Measurements from ENCODE around the gene MARCHF9. TPM values are rescaled to one million over a fixed set of nuclear protein-coding genes. Genes with fewer than 3 reads are reported as not detected.
A peak's percentile ranks its signal among the peaks of the same experiment; 100 is the strongest.

Gene MARCHF9
- total RNA-seq, 1 donor from 2014 or later: 13.8 TPM

GRCh38 chr12:57753756-57754337, 1.1 kb upstream of the MARCHF9 start:
- DNase-seq: no peak
- peaks cover 37% of the 10 kb centered on the region for H3K36me3 ChIP-seq
- intact Hi-C loops (cut with micrococcal nuclease): no loop called here
- TF ChIP-seq, protein P1, sequence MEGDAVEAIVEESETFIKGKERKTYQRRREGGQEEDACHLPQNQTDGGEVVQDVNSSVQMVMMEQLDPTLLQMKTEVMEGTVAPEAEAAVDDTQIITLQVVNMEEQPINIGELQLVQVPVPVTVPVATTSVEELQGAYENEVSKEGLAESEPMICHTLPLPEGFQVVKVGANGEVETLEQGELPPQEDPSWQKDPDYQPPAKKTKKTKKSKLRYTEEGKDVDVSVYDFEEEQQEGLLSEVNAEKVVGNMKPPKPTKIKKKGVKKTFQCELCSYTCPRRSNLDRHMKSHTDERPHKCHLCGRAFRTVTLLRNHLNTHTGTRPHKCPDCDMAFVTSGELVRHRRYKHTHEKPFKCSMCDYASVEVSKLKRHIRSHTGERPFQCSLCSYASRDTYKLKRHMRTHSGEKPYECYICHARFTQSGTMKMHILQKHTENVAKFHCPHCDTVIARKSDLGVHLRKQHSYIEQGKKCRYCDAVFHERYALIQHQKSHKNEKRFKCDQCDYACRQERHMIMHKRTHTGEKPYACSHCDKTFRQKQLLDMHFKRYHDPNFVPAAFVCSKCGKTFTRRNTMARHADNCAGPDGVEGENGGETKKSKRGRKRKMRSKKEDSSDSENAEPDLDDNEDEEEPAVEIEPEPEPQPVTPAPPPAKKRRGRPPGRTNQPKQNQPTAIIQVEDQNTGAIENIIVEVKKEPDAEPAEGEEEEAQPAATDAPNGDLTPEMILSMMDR (IDR thresholded peaks at IDR 0.05; ENCODE audit: borderline replicate concordance): no peak
- H3K4me1 ChIP-seq: peaks cover 53% of the 10 kb centered on the region
- H3K4me3 ChIP-seq: no peak overlapping the region
- H3K27ac ChIP-seq (replicated peaks): peak overlapping the region; percentile 22
- H3K27me3 ChIP-seq (ENCODE audit: low read depth): no peaks in the 10 kb centered on the region
- H3K9me3 ChIP-seq (replicated peaks): no peaks in the 10 kb centered on the region

GRCh38 chr12:57755194-57755453, 221 bp downstream of the MARCHF9 start:
- TF ChIP-seq, protein P1 (IDR thresholded peaks at IDR 0.05; ENCODE audit: borderline replicate concordance): no peak
- DNase-seq: no peak
- Histone ChIP-seq H3K27me3 (ENCODE audit: low read depth) (no peaks in the 10 kb centered on the region), H3K9me3 (replicated peaks) (no peaks in the 10 kb centered on the region), H3K36me3 (peaks cover 29% of the 10 kb centered on the region), H3K27ac (replicated peaks) (peak overlapping the region; percentile 71), H3K4me1 (peaks cover 53% of the 10 kb centered on the region), H3K4me3 (peak overlapping the region; percentile 82)
- intact Hi-C loops (cut with micrococcal nuclease): no loop called here

DNA sequence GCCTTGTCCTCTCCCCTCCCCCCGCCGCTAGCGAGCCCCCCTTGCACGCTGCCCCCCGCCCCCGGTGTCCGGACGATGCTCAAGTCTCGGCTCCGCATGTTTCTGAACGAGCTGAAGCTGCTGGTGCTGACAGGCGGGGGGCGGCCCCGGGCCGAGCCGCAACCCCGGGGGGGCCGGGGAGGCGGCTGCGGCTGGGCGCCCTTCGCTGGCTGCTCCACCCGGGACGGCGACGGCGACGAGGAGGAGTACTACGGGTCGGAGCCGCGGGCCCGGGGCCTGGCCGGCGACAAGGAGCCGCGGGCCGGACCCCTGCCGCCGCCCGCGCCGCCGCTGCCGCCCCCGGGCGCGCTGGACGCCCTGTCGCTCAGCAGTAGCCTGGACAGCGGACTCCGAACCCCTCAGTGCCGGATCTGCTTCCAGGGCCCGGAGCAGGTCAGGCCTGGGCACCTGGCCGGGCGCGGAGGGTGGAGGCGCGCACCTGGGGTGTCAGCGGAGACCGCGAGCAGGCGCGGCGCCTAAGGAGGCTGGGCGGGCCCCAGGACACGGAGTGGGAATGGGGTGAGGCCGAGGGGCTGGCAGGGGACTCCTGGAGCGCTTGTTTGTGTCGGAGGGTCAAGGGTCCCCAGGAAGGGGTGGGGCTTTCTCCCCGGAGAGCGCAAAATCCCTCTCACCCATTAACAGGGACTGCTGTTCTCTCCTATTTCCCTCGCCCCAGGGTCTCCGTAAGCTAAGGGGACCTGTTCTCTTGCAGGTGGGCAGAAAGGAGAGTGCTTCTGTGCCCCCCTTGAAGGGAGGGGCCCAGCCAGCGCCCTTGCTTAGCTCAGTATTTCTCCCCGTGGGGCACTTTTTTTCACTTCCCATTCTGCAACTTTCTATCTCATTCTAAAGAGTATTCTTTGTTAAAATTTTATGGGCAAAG, 810 bp downstream of the MARCHF9 start:
- peak overlapping the region; percentile 82 for H3K4me3 ChIP-seq
- peaks cover 23% of the 10 kb centered on the region for H3K36me3 ChIP-seq
- H3K9me3 ChIP-seq (replicated peaks): no peaks in the 10 kb centered on the region
- H3K27me3 ChIP-seq (ENCODE audit: low read depth): no peaks in the 10 kb centered on the region
- DNase-seq: peak; percentile 28
- TF ChIP-seq, protein P1 (IDR thresholded peaks at IDR 0.05; ENCODE audit: borderline replicate concordance): no peak
- intact Hi-C loops (cut with micrococcal nuclease): no loop called here
- H3K4me1 ChIP-seq: peaks cover 50% of the 10 kb centered on the region
- peak overlapping the region; percentile 71 for H3K27ac ChIP-seq (replicated peaks)

DNA sequence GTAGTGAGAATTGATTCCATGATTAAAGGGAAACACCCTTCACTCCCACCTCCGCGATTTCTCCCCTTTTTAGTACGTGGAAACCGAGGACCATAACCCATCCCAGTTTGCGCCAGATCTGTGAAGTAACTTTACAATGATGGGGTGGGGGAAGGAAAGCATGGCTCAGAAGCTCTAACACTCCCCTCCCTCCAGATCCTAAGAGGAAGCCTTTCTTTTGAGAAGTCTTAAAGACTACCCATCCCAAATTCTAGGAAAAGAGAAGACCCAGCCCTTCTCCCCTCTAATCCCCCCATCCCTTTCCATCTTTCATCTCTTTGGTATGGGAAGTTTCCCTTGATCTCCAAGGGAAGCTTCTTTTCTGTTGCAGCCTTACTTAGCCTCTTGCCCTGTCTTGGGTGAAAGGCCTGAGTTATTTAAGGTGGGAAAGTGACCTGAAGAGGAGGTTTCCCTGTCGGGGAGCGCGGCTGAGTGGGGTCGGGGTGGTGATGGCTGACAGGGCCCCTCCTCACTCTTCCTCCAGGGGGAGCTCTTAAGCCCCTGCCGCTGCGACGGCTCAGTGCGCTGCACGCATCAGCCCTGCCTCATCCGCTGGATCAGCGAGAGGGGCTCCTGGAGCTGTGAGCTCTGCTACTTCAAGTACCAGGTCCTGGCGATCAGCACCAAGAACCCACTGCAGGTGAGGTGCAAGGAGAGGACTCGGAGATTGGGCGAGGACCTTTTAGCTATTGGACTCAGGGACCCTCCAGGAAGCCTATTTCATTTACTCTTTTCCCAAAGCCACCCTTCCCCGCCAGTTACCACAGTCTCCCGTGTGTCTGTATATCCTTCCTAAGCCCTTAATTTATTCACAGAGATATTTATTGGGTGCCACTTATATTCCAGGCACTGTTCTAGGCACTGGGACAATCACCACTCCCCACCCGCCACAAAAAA, 1.8 kb downstream of the MARCHF9 start:
- H3K4me1 ChIP-seq: peaks cover 41% of the 10 kb centered on the region
- H3K9me3 ChIP-seq (replicated peaks): no peaks in the 10 kb centered on the region
- no peak overlapping the region for H3K27ac ChIP-seq (replicated peaks)
- H3K36me3 ChIP-seq: peaks cover 19% of the 10 kb centered on the region
- H3K4me3 ChIP-seq: peak overlapping the region; percentile 82
- DNase-seq: peak; percentile 37
- no peaks in the 10 kb centered on the region for H3K27me3 ChIP-seq (ENCODE audit: low read depth)
- TF ChIP-seq, protein P1 (IDR thresholded peaks at IDR 0.05; ENCODE audit: borderline replicate concordance): peak; percentile 58
- intact Hi-C loops (cut with micrococcal nuclease): no loop called here

DNA sequence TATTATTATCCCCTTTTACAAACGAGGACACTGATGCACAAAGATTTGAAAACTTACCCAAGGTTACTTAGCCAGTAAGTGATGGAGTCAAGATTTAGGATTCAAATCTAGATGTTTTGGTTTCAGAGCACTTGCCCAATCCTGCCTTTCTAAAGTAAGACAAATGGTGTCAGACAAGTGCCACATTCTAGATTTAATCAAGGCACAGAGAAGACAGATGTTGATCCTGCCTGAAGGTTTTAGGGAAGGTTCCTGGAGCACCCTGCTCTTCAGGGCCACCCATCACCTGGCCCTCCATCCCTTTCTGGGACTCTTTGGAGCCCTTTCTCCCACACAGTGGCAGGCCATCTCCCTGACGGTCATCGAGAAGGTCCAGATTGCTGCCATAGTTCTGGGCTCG, 2.9 kb downstream of the MARCHF9 start:
- TF ChIP-seq, protein P1 (IDR thresholded peaks at IDR 0.05; ENCODE audit: borderline replicate concordance): no peak
- intact Hi-C loops (cut with micrococcal nuclease): no loop called here
- Histone ChIP-seq H3K4me3 (no peak overlapping the region), H3K9me3 (replicated peaks) (no peaks in the 10 kb centered on the region), H3K27me3 (ENCODE audit: low read depth) (peaks cover 11% of the 10 kb centered on the region), H3K36me3 (peaks cover 19% of the 10 kb centered on the region), H3K27ac (replicated peaks) (no peak overlapping the region), H3K4me1 (peaks cover 34% of the 10 kb centered on the region)
- no peak for DNase-seq
